HCT116 (cell line): ENCODE measurements around the gene TLR7. TPM values are rescaled to one million over a fixed set of nuclear protein-coding genes. Genes with fewer than 3 reads are reported as not detected.

Experiments
- ATAC-seq: fragments of 200-7000 bp; cut with Tn5 transposase; 2 replicates; pipeline ENCODE4 v1.9.1; 2020; ENCODE audit warnings: mild to moderate bottlenecking, moderate library complexity
- BruUV-seq: library from RNA; stranded (reverse); fragments of 400-500 nt; replicated peaks from 2 replicates; lab custom pipeline; 2021; lab: Mats Ljungman, UMichigan
- CTCF ChIA-PET: fragments of 300-600 bp; sonication (Branson Sonifier 250); formaldehyde crosslinking; loops from one replicate; lab custom pipeline; 2021; ENCODE audit warnings: antibody characterized with exemption; lab: Charles Lee
- POLR2A ChIA-PET: fragments of 300-600, 350-600 bp; sonication (Branson Sonifier 250); formaldehyde crosslinking; loops from one replicate; lab custom pipeline; 2021; ENCODE audit warnings: antibody characterized with exemption; lab: Charles Lee
- RAD21 ChIA-PET, 2 experiments: fragments of 300-600 bp; sonication (Branson Sonifier 250); formaldehyde crosslinking; loops; one replicate each; lab custom pipeline; 2023; ENCODE audit warnings: low total read pairs in 2 of 2; ENCODE audit not compliant: uncharacterized antibody in 2 of 2, unreplicated experiment in 2 of 2, low non-redundant PET in 1 of 2; lab: Charles Lee
- DNase-seq: peaks from one replicate; pipeline ENCODE4 v3.0.0-alpha.2; 2010; ENCODE audit warnings: low read depth, low spot score
- H2AFZ ChIP-seq: fragments of 200-600 bp; shearing (Covaris generic), sonication (generic); 2 replicates; pipeline ENCODE4 v1.6.1; 2017; ENCODE audit warnings: low read depth, mixed run types, mixed read lengths, antibody characterized with exemption, low read length; ENCODE audit not compliant: poor library complexity, severe bottlenecking
- H3K27ac ChIP-seq: 2 replicates; pipeline ENCODE4 v1.5.1; 2012; ENCODE audit warnings: low read depth, low read length
- H3K27me3 ChIP-seq: fragments of 200-600 bp; sonication (generic); 2 replicates; pipeline ENCODE4 v1.6.1; 2016; ENCODE audit warnings: mixed run types, low read length, mixed read lengths; ENCODE audit not compliant: insufficient read depth
- H3K36me3 ChIP-seq, 2 experiments: fragments of 200-500 bp in 1 of 2; fragments of 200-600 bp in 1 of 2; sonication (Bioruptor generic) in 1 of 2; sonication (generic) in 1 of 2; 2 replicates each; pipeline versions ENCODE4 v1.5.1 to v1.6.1; 2014 to 2016; ENCODE audit warnings: low read length in 2 of 2, inconsistent platforms in 1 of 2, mixed read lengths in 1 of 2, mixed run types in 1 of 2; ENCODE audit not compliant: insufficient read depth in 2 of 2, control insufficient read depth in 1 of 2
- H3K4me1 ChIP-seq, 2 experiments: fragments of 200-600 bp in 1 of 2; sonication (generic) in 1 of 2; 2 replicates each; pipeline versions ENCODE4 v1.5.1 to v1.6.1; 2012 to 2017; ENCODE audit warnings: low read length in 2 of 2, inconsistent platforms in 1 of 2, mild to moderate bottlenecking in 1 of 2, mixed read lengths in 1 of 2, mixed run types in 1 of 2, moderate library complexity in 1 of 2; ENCODE audit not compliant: insufficient read depth in 2 of 2, control insufficient read depth in 1 of 2
- H3K4me2 ChIP-seq: fragments of 200-600 bp; sonication (generic); 2 replicates; pipeline ENCODE4 v1.6.1; 2017; ENCODE audit warnings: mixed run types, low read length, mixed read lengths
- H3K4me3 ChIP-seq, 2 experiments: fragments of 200-600 bp in 1 of 2; sonication (generic) in 1 of 2; replicated peaks in 1 of 2; 2 replicates each; pipeline ENCODE4 v1.5.1; 2011 to 2016; ENCODE audit warnings: low read length in 2 of 2, control low read depth in 1 of 2, low read depth in 1 of 2, mild to moderate bottlenecking in 1 of 2, mixed read lengths in 1 of 2, mixed run types in 1 of 2
- H3K79me2 ChIP-seq: fragments of 200-600 bp; sonication (generic); 2 replicates; pipeline ENCODE4 v1.6.1; 2017; ENCODE audit warnings: mild to moderate bottlenecking, mixed run types, low read length, moderate library complexity, mixed read lengths; ENCODE audit not compliant: insufficient read depth
- H3K9ac ChIP-seq: fragments of 200-600 bp; sonication (generic); 2 replicates; pipeline ENCODE4 v1.6.1; 2016; ENCODE audit warnings: low read length, mixed read lengths
- H3K9me2 ChIP-seq: fragments of 200-600 bp; sonication (generic), shearing (Covaris generic); 2 replicates; pipeline ENCODE4 v1.6.1; 2017; ENCODE audit warnings: mixed run types, mild to moderate bottlenecking, moderate library complexity; ENCODE audit not compliant: insufficient read depth
- H3K9me3 ChIP-seq, 2 experiments: fragments of 200-500 bp in 1 of 2; fragments of 200-600 bp in 1 of 2; sonication (Bioruptor generic) in 1 of 2; sonication (generic) in 1 of 2; 2 replicates each; pipeline ENCODE4 v1.6.1; 2014 to 2017; ENCODE audit warnings: low read length in 2 of 2, mixed read lengths in 2 of 2, inconsistent platforms in 1 of 2, low read depth in 1 of 2, mild to moderate bottlenecking in 1 of 2, mixed run types in 1 of 2, moderate library complexity in 1 of 2; ENCODE audit not compliant: control insufficient read depth in 1 of 2, insufficient read depth in 1 of 2
- H4K20me1 ChIP-seq: fragments of 200-600 bp; sonication (generic), shearing (Covaris generic); 2 replicates; pipeline ENCODE4 v1.6.1; 2017; ENCODE audit warnings: mixed run types, mild to moderate bottlenecking, moderate library complexity; ENCODE audit not compliant: insufficient read depth
- CEBPB ChIP-seq: IDR thresholded peaks from 2 replicates; pipeline ENCODE4 v1.6.1; 2012; ENCODE audit warnings: low read depth
- CTCF ChIP-seq, 3 experiments: fragments of 200-600 bp in 1 of 3; sonication (generic) in 1 of 3; IDR thresholded peaks in 2 of 3; conservative IDR thresholded peaks in 1 of 3; 2 replicates each; pipeline ENCODE4 v1.5.1; 2012 to 2017; ENCODE audit warnings: low read depth in 2 of 3, low read length in 2 of 3, antibody characterized with exemption in 1 of 3, borderline replicate concordance in 1 of 3, control low read depth in 1 of 3, mild to moderate bottlenecking in 1 of 3, mixed read lengths in 1 of 3, mixed run types in 1 of 3, moderate library complexity in 1 of 3; ENCODE audit not compliant: insufficient read depth in 1 of 3
- EGR1 ChIP-seq: IDR thresholded peaks from 2 replicates; pipeline ENCODE4 v1.6.1; 2012; ENCODE audit warnings: low read depth
- ELF1 ChIP-seq: IDR thresholded peaks from 2 replicates; pipeline ENCODE4 v1.6.1; 2012; ENCODE audit warnings: low read depth, borderline replicate concordance
- EZH2phosphoT487 ChIP-seq: fragments of 200-600 bp; IDR thresholded peaks from 2 replicates; pipeline ENCODE4 v1.6.1; 2018; ENCODE audit warnings: antibody characterized with exemption, borderline replicate concordance
- FOSL1 ChIP-seq: IDR thresholded peaks from 2 replicates; pipeline ENCODE4 v1.6.1; 2012; ENCODE audit warnings: low read depth
- JUND ChIP-seq: IDR thresholded peaks from 2 replicates; pipeline ENCODE4 v1.6.1; 2012
- MAX ChIP-seq: IDR thresholded peaks from 2 replicates; pipeline ENCODE4 v1.6.1; 2012
- POLR2A ChIP-seq: IDR thresholded peaks from 2 replicates; pipeline ENCODE4 v1.7.0; 2011; ENCODE audit warnings: borderline replicate concordance; ENCODE audit not compliant: insufficient read depth, insufficient read length; ENCODE audit errors: extremely low read depth
- POLR2AphosphoS5 ChIP-seq: IDR thresholded peaks from 2 replicates; pipeline ENCODE4 v1.6.1; 2011; ENCODE audit warnings: mild to moderate bottlenecking, low read depth, low read length, moderate library complexity
- RAD21 ChIP-seq: IDR thresholded peaks from 2 replicates; pipeline ENCODE4 v1.6.1; 2012; ENCODE audit warnings: low read depth, mild to moderate bottlenecking
- SIN3A ChIP-seq: IDR thresholded peaks from 2 replicates; pipeline ENCODE4 v1.6.1; 2012; ENCODE audit warnings: low read depth
- SP1 ChIP-seq: IDR thresholded peaks from 2 replicates; pipeline ENCODE4 v1.6.1; 2012; ENCODE audit warnings: low read depth
- SRF ChIP-seq: IDR thresholded peaks from 2 replicates; pipeline ENCODE4 v1.6.1; 2012; ENCODE audit warnings: low read depth
- YY1 ChIP-seq: IDR thresholded peaks from 2 replicates; pipeline ENCODE4 v1.6.1; 2011; ENCODE audit warnings: low read length, low read depth, moderate library complexity, mild to moderate bottlenecking; ENCODE audit not compliant: insufficient replicate concordance; ENCODE audit errors: extremely low read depth
- ZFX ChIP-seq: fragments of 450-650 bp; IDR thresholded peaks from 2 replicates; pipeline ENCODE4 v1.6.1; 2017
- ZNF274 ChIP-seq: fragments of 200-500 bp; sonication (Bioruptor generic); IDR thresholded peaks from 2 replicates; pipeline ENCODE4 v1.6.1; 2014; ENCODE audit warnings: mild to moderate bottlenecking, low read depth, low read length, inconsistent platforms
- intact Hi-C: fragments of 100-400 bp; cut with micrococcal nuclease; formaldehyde crosslinking; loops from 2 replicates; pipeline ENCODE4 v1.10.0; 2022
- total RNA-seq: library from RNA; stranded (reverse); gene quantifications from one replicate; pipeline ENCODE4 v1.2.1, GENCODE V29; 2021; ENCODE audit not compliant: unreplicated experiment
- TF ChIP-seq, protein P1 (sequence below): IDR thresholded peaks from 2 replicates; pipeline ENCODE4 v1.6.1; 2012
- TF ChIP-seq, protein P2 (sequence below): IDR thresholded peaks from 2 replicates; pipeline ENCODE4 v1.6.1; 2012; ENCODE audit warnings: low read depth
- TF ChIP-seq, protein P3 (sequence below): IDR thresholded peaks from 2 replicates; pipeline ENCODE4 v1.6.1; 2011; ENCODE audit warnings: mild to moderate bottlenecking, low read length, moderate library complexity; ENCODE audit not compliant: insufficient replicate concordance; ENCODE audit errors: extremely low read depth

Gene TLR7
- total RNA-seq, 1 experiment from 2014 or later, result not detected

- ATAC-seq (no peak), DNase-seq (no peak)
- no peak overlapping the region for H3K4me2 ChIP-seq
- H3K4me3 ChIP-seq, result no peak overlapping the region
- no peaks in the 10 kb centered on the region for H3K4me1 ChIP-seq
- H4K20me1 ChIP-seq, result no peaks in the 10 kb centered on the region
- TF ChIP-seq, protein P1, sequence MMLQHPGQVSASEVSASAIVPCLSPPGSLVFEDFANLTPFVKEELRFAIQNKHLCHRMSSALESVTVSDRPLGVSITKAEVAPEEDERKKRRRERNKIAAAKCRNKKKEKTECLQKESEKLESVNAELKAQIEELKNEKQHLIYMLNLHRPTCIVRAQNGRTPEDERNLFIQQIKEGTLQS, result no peak
- TF ChIP-seq ZFX (no peak), SIN3A (no peak), POLR2AphosphoS5 (no peak), SP1 (no peak), ZNF274 (no peak), JUND (no peak), POLR2A (no peak), FOSL1 (no peak), RAD21 (no peak), CTCF (IDR thresholded peaks at IDR 0.05 in 2 of 3, conservative IDR thresholded peaks at IDR 0.05 in 1 of 3; ENCODE audit: borderline replicate concordance in 1 of 3, insufficient read depth in 1 of 3, low read depth in 2 of 3, low read length in 2 of 3) (no peak), EZH2phosphoT487 (no peak), CEBPB (no peak), MAX (no peak), ELF1 (no peak), EGR1 (no peak), SRF (no peak), YY1 (no peak)
- TF ChIP-seq, protein P2, sequence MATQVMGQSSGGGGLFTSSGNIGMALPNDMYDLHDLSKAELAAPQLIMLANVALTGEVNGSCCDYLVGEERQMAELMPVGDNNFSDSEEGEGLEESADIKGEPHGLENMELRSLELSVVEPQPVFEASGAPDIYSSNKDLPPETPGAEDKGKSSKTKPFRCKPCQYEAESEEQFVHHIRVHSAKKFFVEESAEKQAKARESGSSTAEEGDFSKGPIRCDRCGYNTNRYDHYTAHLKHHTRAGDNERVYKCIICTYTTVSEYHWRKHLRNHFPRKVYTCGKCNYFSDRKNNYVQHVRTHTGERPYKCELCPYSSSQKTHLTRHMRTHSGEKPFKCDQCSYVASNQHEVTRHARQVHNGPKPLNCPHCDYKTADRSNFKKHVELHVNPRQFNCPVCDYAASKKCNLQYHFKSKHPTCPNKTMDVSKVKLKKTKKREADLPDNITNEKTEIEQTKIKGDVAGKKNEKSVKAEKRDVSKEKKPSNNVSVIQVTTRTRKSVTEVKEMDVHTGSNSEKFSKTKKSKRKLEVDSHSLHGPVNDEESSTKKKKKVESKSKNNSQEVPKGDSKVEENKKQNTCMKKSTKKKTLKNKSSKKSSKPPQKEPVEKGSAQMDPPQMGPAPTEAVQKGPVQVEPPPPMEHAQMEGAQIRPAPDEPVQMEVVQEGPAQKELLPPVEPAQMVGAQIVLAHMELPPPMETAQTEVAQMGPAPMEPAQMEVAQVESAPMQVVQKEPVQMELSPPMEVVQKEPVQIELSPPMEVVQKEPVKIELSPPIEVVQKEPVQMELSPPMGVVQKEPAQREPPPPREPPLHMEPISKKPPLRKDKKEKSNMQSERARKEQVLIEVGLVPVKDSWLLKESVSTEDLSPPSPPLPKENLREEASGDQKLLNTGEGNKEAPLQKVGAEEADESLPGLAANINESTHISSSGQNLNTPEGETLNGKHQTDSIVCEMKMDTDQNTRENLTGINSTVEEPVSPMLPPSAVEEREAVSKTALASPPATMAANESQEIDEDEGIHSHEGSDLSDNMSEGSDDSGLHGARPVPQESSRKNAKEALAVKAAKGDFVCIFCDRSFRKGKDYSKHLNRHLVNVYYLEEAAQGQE, result no peak
- TF ChIP-seq, protein P3, sequence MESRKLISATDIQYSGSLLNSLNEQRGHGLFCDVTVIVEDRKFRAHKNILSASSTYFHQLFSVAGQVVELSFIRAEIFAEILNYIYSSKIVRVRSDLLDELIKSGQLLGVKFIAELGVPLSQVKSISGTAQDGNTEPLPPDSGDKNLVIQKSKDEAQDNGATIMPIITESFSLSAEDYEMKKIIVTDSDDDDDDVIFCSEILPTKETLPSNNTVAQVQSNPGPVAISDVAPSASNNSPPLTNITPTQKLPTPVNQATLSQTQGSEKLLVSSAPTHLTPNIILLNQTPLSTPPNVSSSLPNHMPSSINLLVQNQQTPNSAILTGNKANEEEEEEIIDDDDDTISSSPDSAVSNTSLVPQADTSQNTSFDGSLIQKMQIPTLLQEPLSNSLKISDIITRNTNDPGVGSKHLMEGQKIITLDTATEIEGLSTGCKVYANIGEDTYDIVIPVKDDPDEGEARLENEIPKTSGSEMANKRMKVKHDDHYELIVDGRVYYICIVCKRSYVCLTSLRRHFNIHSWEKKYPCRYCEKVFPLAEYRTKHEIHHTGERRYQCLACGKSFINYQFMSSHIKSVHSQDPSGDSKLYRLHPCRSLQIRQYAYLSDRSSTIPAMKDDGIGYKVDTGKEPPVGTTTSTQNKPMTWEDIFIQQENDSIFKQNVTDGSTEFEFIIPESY, result no peak
- ChIA-PET RAD21 (no interaction called here), CTCF (no interaction called here), POLR2A (no interaction called here)
- H3K27ac ChIP-seq, result no peak overlapping the region
- H3K36me3 ChIP-seq, result peaks cover 6 to 8% of the 10 kb centered on the region in 2 experiments; a peak in 3 of 4 replicates
- intact Hi-C loops, result no loop called here
- H3K9me3 ChIP-seq, result no peaks in the 10 kb centered on the region
- H3K27me3 ChIP-seq, result no peaks in the 10 kb centered on the region
- no peaks in the 10 kb centered on the region for H3K9me2 ChIP-seq
- H3K79me2 ChIP-seq, result no peaks in the 10 kb centered on the region
- no peak overlapping the region for H3K9ac ChIP-seq
- BruUV-seq, result no TSS peak
- H2AFZ ChIP-seq, result no peak overlapping the region
These were observed 47.6 kb upstream of the TLR7 start for GRCh38 chrX:12819222-12819621.
